ENCODE measurements around the gene RHBDL1.

Gene RHBDL1

DNA sequence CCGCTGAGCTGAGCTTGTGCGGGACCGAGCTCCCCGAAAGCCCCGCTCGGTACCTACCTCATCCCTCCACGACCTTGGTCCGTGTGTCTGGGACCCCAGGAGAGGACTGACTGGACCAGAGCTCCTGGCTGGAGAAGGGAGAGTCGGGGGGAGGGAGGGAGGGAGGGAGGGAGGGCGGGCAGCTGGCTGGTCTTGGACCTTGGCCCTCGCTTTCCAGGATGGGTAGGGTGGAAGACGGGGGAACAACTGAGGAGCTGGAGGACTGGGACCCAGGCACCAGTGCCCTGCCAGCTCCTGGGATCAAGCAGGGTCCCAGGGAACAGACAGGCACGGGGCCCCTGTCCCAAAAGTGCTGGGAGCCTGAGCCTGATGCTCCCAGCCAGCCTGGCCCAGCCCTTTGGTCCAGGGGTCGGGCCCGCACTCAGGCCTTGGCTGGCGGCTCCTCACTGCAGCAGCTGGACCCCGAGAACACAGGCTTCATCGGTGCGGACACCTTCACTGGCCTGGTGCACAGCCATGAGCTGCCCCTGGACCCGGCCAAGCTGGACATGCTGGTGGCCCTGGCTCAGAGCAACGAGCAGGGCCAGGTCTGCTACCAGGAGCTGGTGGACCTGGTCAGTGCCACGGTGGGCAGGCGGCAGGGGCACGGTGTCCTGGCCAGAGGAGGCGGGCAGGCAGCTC lies 553 bp downstream of the RHBDL1 start:
- no peak for FAIRE-seq

DNA sequence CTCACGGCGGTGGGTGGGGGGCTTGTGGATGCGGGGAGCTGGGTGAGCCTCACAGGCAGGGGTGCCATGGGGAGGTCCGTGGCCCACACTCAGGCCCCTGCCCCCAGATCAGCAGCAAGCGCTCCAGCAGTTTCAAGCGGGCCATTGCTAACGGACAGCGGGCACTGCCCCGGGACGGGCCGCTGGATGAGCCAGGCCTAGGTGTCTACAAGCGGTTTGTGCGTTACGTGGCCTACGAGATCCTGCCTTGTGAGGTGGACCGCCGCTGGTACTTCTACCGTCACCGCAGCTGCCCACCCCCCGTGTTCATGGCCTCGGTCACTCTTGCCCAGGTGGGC lies 1.1 kb downstream of the RHBDL1 start:
- no peak for FAIRE-seq

DNA sequence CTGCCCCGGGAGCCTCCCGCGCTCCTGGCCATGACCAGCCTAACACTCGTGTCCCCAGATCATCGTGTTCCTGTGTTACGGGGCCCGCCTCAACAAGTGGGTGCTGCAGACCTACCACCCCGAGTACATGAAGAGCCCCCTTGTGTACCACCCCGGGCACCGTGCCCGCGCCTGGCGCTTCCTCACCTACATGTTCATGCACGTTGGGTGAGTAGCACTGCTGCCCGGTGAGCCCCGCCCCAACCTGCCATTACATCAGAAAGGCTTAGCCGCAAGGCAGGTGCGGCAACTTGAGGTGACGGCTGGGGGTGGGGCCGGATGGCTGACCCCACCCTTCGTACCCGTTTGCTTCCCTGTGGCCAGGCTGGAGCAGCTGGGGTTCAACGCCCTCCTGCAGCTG lies 1.4 kb downstream of the RHBDL1 start:
- FAIRE-seq, result no peak

DNA sequence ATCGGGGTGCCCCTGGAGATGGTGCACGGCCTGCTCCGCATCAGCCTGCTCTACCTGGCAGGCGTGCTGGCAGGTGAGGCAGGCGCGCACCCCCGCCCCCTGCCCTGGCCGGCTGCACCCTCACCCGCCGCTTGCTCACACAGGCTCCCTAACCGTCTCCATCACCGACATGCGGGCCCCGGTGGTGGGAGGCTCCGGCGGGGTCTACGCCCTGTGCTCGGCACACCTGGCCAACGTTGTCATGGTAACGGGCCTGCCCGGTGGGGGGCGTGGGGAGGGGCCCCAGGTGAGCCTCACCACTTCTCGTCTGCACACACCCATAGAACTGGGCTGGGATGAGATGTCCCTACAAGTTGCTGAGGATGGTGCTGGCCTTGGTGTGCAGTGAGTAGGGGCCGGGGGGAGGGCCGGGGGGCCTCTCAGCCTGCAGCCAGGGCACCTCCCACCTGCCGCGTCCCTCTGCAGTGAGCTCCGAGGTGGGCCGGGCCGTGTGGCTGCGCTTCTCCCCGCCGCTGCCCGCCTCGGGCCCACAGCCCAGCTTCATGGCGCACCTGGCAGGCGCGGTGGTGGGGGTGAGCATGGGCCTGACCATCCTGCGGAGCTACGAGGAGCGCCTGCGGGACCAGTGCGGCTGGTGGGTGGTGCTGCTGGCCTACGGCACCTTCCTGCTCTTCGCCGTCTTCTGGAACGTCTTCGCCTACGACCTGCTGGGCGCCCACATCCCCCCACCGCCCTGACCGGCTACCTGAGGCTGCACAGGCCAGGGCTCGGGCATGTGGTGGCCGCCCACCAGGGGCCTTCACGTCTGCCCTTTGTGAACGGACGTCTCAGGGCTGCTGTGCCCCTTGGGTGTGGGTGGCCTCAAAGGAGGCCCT lies 2.1 kb downstream of the RHBDL1 start:
- FAIRE-seq, result no peak

DNA sequence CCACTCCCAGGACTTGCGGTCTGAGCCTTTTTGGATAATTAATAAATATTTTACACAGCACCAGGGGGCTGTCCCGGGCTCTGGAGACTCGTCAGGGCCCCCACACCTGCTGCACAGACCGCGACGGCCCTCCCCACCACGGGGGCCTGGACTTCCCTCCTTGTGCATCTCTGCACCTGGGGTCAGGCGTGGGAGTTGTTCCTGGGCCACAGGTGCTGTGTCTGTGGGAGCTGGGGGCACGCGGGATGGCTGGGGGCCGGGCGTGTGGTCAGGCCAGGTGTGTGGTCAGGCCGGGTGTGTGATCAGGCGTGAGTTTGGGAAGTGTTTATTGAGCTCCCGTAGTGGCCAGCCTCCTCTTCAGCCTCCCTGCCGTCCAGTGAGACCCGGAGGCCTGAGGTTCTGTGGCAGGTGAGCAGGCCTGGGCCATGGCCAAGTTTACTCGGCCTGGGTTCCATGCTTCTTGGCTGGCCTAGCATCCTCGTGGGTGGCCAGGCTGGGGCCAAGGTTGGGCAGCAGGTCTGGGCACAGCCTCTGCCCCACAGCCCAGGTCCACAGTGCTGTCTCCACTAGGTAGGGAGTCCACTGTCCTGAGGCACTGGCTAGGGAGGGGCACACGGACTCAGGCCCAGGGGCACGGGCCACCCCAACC lies 2.9 kb downstream of the RHBDL1 start:
- FAIRE-seq, result no peak

DNA sequence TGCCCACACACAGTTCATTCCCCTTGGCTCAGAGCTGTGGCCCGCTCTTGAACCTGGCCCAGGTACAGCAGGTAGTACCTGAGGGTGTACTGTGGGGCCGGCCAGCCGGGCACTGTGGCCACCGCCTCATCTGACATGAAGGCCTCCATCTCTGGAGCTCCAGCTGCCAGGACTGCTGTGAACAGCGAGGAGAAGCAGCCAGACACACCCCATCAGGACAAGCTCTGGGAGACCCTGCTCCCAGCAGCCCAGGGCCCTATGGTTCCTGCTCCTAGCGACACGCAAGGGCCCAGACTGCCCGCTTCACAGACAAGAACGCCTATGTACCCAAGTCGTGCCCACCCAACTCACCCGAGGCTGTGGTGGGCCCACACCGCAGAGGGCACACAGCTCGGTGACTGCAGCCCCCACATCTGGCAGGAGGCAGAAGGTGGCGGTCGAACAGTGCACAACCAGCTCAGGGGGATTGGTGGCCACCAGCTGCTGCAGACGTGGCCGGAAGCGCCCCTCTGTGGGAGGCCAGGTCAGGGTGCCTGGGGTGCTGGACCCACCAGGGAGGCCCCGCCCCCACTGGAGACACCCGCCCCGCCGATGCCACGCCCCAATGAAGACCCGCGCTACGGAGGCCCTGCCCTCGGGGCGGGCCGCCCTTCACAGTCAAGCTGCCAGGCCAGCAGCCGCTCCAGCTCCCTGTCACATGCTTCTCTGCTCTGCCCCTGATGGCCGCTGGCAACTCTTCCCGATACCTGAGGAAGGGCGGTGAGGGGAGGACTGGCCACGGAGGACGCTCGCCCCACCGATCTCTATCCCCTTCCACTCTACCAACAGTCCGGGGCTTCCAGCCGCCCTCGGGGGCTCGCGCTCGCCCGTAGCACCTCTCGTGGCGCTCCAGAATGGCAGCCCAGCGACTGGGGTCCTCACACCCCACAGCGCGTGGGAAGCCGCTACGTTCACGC lies 3.7 kb downstream of the RHBDL1 start:
- no peak for FAIRE-seq

DNA sequence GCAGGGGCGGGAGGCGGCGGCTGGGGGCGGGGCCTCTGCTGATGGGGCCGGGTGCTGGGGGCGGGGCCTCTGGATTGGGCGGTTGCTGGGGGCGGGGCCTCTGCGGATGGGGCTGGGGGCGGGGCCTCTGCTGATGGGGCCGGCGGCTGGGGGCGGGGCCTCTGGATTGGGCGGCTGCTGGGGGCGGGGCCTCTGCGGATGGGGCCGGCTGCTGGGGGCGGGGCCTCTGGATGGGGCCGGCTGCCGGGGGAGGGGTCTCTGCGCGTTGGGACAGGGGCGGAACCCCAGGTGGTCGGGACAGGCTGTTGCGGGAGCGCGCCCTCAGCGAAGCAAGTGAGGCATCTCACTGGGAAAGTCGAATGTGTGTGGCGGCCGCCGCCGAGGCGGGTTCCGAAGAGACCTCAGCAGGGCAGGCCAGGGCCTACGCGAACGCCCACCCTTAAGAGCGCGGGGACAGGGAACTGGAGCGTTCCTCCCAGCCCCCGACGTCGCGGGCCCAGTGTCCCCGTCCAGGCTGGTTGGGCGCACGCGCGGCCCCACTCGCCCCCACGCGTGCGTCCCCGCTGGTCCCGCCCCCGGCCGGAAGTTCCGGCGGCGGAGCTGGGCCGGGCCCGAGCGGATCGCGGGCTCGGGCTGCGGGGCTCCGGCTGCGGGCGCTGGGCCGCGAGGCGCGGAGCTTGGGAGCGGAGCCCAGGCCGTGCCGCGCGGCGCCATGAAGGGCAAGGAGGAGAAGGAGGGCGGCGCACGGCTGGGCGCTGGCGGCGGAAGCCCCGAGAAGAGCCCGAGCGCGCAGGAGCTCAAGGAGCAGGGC lies 4.5 kb downstream of the RHBDL1 start, which contains the start of gene STUB1:
Gene STUB1 (plus strand): TSS at position 597 of the 811 bp plus-strand sequence. CDS start 116 bp downstream, at position 713.
- no peak for FAIRE-seq

DNA sequence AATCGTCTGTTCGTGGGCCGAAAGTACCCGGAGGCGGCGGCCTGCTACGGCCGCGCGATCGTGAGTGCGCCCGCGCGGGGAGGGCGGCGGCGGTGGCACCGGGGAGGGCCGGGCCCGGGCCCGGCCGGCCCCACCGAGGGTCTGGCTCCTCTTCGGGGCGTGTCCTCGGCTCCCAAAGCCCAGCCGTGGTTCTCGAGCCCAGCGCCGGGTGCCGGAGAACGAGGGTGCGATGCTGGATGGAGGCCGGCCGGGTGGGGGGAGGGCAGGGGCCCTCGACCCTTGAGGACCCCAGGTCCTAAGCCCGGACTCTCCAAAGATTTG lies 5.1 kb downstream of the RHBDL1 start:
- FAIRE-seq, result no peak

DNA sequence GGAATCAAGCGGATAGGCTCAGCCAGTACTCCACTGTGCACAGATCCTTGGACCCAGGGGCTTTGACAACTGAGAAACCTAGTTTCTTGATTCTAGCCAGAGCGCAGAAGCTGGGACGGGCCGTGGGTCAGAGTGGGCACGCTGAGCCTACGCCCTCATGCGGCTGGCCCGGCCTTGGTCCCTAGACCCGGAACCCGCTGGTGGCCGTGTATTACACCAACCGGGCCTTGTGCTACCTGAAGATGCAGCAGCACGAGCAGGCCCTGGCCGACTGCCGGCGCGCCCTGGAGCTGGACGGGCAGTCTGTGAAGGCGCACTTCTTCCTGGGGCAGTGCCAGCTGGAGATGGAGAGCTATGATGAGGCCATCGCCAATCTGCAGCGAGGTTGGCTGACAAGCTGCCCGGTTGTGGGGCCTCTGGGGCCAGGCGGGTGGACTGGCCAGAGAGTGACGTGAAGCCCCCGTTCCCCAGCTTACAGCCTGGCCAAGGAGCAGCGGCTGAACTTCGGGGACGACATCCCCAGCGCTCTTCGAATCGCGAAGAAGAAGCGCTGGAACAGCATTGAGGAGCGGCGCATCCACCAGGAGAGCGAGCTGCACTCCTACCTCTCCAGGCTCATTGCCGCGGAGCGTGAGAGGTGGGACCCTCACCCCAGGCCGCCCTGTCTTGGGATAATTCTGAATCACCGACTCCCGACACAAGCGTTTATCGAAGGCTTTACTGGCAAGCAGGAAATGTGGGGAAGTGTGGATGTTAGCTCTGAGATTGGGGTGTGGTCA lies 5.7 kb downstream of the RHBDL1 start:
- no peak for FAIRE-seq

DNA sequence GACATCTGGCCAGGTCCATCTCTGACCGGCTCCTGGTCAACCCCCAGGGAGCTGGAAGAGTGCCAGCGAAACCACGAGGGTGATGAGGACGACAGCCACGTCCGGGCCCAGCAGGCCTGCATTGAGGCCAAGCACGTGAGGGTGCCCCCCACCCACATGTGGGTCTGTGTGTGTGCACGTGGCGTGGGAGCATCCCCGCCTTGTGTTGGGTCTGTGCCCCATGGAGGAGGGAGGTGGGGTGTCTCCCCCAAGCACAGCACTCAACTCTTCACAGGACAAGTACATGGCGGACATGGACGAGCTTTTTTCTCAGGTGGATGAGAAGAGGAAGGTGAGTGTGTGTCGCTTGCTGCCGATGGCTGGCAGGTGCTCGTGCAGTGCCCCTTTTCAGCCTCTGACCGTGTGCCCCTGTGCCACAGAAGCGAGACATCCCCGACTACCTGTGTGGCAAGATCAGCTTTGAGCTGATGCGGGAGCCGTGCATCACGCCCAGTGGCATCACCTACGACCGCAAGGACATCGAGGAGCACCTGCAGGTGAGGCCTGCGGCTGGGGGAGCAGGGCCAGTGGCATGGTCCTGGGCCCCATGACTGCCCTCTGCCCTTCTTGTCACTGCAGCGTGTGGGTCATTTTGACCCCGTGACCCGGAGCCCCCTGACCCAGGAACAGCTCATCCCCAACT lies 6.4 kb downstream of the RHBDL1 start:
- no peak for FAIRE-seq

DNA sequence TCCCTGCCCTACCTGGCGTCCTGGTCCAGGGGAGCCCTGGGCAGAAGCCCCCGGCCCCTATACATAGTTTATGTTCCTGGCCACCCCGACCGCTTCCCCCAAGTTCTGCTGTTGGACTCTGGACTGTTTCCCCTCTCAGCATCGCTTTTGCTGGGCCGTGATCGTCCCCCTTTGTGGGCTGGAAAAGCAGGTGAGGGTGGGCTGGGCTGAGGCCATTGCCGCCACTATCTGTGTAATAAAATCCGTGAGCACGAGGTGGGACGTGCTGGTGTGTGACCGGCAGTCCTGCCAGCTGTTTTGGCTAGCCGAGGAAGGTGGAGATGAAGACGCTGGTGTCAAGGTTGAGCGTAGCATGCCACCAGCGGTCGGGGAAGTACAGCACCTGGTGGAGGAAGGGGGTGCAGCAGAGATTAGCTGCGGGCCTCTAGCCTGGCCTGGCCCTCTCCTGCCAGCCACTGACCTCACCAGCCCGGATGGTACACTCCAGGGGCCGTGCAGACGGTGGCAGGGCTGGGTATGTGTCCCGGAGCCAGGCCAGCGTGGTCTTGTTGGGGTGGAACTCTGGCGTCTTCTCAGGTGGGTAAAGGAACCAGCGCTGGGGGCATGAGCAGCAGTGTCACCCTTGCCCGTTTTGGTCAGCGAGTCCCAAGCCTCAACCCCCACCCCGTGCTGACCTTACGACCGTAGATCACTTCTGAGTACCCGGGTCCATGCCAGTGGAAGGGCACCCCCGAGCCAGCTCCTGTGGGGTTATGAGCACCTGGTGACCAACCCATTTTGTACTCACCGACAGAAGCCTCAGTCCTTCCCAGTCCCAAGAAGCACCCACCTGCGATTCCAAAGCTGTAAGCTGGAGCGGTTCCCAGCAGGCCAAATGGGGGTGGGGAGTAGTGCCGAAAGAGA lies 7.3 kb downstream of the RHBDL1 start:
- no peak for FAIRE-seq

DNA sequence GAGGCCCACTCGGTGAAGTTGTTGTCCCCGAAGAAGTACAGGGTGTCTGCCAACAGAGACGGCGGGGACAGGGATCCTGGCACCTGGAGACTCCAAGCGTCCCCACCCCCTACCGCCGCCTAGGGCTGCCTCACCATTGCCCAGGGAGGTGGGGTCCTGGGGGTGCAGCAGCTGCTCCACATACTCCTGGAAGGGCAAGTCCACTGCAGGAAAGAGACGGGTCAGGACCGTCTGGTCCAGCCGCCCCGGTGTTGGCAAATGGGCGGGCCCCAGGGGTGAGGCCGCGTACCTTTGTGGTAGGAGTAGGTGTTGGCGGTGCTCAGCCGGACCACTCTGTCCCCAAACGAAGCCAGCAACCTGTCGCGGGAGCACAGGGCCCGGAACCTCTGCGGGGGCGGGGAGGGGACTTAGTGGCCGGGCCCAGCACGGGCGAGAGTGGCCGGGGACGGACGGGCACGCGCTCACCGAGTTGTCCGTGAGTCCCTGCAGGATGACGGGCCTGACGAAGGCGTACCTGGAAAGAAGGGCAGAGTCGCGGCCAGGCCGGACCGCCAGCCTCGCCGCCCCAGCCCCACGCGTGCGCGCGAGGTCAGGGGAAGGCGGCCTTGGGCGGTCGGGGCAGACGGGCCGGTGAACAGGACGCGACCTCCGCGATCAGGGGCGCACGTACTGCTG lies 8.1 kb downstream of the RHBDL1 start:
- FAIRE-seq, result no peak

DNA sequence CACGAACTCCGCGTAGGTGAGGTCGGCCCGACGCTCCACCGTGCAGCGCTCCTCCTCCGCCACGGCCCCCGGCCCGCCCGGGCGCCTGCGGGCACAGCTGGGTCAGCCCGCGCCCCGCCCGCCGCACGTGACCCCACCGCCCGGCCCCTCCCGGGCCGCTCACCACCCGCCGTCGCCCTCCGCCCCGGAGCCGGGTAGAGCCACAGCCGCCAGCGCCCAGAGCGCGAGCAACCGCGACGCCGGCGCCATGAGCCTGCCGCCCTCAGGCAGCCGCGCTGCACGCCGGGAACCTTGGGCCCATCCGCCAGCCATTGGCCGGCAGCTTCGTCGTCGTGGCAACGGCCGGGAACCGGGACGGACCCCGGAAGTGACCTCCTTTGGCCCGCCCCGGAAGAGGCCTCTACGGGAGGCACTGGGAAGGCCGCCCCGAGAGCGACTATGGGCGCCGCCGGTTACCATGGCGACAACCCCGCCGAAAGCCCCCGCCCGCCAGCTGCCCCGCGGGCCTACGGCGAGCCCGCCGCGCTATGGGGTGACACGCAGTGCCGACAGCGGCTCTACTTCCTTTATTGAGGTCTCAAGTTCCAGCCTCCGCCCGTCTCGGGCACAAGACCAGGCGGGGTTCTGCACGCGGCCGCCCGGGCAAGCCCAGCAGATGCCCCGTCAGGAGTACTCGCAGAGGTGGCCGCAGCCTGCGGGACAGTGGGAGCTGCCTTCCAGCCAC lies 8.8 kb downstream of the RHBDL1 start, which contains the start of gene JMJD8:
Gene JMJD8 (minus strand): TSS at position 264 of the 724 bp plus-strand sequence. CDS start 15 bp downstream, at position 249.
- FAIRE-seq, result no peak

DNA sequence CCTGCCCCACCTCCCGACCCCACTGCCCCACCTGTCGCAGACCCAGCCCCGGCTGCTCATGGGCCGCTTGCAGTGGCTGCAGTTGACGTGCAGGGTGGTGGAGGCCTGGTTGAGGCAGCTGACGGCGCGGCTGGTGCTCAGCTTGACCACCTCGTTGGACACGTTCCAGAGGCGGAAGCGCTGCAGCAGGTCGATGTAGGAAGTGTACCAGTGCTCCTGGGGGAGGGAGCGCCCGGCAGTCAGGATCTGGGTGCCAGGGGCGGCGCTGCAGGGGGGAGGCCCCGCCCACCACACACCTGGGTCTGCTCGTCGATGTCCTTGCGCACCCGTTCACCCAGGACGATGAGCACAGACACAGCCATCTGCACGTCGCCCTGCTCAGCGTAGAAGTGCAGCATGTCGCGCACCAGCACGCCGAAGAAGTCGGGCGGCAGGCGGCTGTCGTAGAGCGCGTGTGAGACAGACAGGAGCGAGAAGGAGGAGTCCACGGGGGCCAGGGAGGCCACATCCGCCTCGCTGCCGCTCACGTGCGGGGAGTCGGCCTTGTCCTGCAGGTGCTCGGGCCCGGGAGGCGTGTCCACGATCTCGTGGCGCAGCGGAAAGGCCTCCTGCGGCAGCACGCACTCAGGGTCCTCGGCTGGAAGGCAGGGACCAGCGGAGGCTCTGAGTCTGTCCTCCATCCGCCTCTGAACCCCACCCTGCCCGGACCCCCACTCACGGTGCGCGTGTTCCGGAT lies 9.7 kb downstream of the RHBDL1 start:
- no peak for FAIRE-seq

DNA sequence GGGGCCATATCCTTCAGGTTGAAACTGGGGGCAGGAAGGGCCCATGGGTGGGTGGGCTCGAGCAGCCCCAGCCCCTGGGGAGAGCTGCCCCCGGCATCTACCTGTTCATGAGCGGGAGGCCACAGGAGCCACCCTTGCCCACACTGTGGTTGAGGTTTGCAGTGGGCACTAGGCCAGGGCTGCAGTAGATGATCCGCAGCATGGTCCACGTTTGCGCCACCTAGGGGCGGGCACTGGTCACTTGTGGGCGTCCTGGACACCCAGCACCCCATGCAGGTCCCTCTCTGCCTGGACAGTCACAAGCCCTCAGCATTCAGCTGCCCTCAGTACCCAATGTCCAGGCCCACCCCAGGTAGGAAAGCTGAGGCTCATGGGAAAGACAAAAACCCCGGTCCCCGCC lies 10.5 kb downstream of the RHBDL1 start:
- FAIRE-seq, result no peak

DNA sequence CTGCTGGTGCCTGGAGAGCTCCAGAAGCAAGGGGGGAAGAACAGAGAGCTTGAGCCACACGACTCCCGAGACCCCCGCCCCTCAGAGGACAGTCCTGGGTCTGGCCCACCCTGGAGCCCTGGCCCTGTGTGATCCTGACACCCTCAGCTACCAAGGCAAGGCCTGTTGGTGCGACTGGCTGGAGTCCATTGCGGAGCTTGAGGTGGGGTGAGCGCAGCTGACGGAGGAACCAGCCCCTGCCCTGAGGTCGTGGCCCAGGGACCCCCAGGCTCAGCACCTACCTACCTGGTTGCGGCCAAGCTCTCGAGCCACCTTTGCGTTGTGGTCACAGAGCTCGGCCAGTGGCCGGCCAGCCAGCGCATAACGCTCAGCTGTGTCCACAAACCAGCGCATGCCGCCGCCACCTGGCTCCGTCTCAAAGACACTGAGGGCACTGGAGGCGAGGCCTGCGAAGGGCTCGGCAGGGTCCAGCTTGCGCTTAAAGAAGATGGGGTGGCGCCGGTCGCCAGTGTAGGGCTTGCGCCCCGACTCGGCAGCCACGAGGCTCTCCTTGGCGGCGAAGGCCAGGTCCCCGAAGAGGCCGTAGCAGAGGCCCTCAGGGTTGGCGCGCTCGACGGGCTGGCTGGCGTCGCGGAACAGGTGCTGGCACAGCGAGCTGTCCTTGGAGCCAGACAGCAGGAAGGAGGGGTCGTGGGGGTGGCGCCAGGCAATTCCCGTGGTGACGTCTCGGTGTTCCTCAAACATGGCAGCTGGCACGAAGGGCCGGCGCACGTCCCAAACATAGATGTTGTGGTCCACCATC lies 11.2 kb downstream of the RHBDL1 start:
- no peak for FAIRE-seq
